Naive thymus-derived CD4-positive, alpha-beta T cell (primary cell): ENCODE measurements around the gene RNF126. TPM values are rescaled to one million over a fixed set of nuclear protein-coding genes. Genes with fewer than 3 reads are reported as not detected.

Experiments
- ATAC-seq: fragments of 150-1000 bp; cut with Tn5 transposase; 2 replicates; pipeline ENCODE4 v1.10.0; 2021; ENCODE audit warnings: mild to moderate bottlenecking, moderate library complexity
- CTCF ChIA-PET: fragments of 350-600 bp; sonication (Branson Sonifier 250); formaldehyde crosslinking; loops from one replicate; lab custom pipeline; 2021; ENCODE audit warnings: antibody characterized with exemption; lab: Charles Lee
- POLR2A ChIA-PET: fragments of 350-600 bp; sonication (Branson Sonifier 250); formaldehyde crosslinking; loops from one replicate; lab custom pipeline; 2021; ENCODE audit warnings: antibody characterized with exemption, inconsistent platforms; lab: Charles Lee
- DNase-seq, 9 donors: peaks; one replicate each; pipeline versions ENCODE4 v3.0.0 to v3.0.0-alpha.2; 2020 to 2022; ENCODE audit warnings: mixed read lengths in 1 of 9
- H3K27ac ChIP-seq: one replicate; pipeline ENCODE4 v1.7.0; 2013; ENCODE audit warnings: mild to moderate bottlenecking, low read depth, low read length, moderate library complexity
- H3K27me3 ChIP-seq, 2 donors: one replicate each; pipeline ENCODE4 v1.7.0; 2013; ENCODE audit warnings: low read length in 2 of 2, mild to moderate bottlenecking in 2 of 2, moderate library complexity in 2 of 2; ENCODE audit not compliant: control insufficient read depth in 2 of 2, insufficient read depth in 2 of 2
- H3K36me3 ChIP-seq, 3 experiments: 1 replicate in 2 of 3; 2 replicates in 1 of 3; pipeline ENCODE4 v1.7.0; 2013; ENCODE audit warnings: low read length in 3 of 3, mild to moderate bottlenecking in 3 of 3, moderate library complexity in 1 of 3; ENCODE audit not compliant: insufficient read depth in 3 of 3, control insufficient read depth in 2 of 3
- H3K4me1 ChIP-seq, 2 donors: one replicate each; pipeline ENCODE4 v1.7.0; 2013; ENCODE audit warnings: low read length in 2 of 2, mild to moderate bottlenecking in 2 of 2, moderate library complexity in 1 of 2; ENCODE audit not compliant: control insufficient read depth in 2 of 2, insufficient read depth in 2 of 2
- H3K4me3 ChIP-seq: 2 replicates; pipeline ENCODE4 v1.7.0; 2013; ENCODE audit warnings: mild to moderate bottlenecking, low read length
- H3K9me3 ChIP-seq, 3 experiments: 1 replicate in 2 of 3; 2 replicates in 1 of 3; pipeline ENCODE4 v1.7.0; 2013; ENCODE audit warnings: low read length in 3 of 3; ENCODE audit not compliant: control insufficient read depth in 2 of 3
- H3K27ac Mint-ChIP-seq, 9 donors: one replicate each; pipeline ENCODE4 v1.8.0; 2020 to 2022; ENCODE audit warnings: mixed read lengths in 9 of 9, mild to moderate bottlenecking in 8 of 9, moderate library complexity in 5 of 9, inconsistent platforms in 2 of 9
- H3K27me3 Mint-ChIP-seq, 5 donors: one replicate each; pipeline ENCODE4 v1.8.0; 2021 to 2022; ENCODE audit warnings: mixed read lengths in 5 of 5, mild to moderate bottlenecking in 1 of 5
- H3K36me3 Mint-ChIP-seq, 5 donors: one replicate each; pipeline ENCODE4 v1.8.0; 2020 to 2022; ENCODE audit warnings: mixed read lengths in 5 of 5, mild to moderate bottlenecking in 3 of 5, inconsistent platforms in 1 of 5
- H3K4me1 Mint-ChIP-seq, 7 donors: one replicate each; pipeline ENCODE4 v1.8.0; 2020 to 2022; ENCODE audit warnings: mixed read lengths in 7 of 7, mild to moderate bottlenecking in 3 of 7, inconsistent platforms in 1 of 7
- H3K4me3 Mint-ChIP-seq, 10 donors: one replicate each; pipeline ENCODE4 v1.8.0; 2020 to 2022; ENCODE audit warnings: mild to moderate bottlenecking in 10 of 10, mixed read lengths in 10 of 10, moderate library complexity in 6 of 10, inconsistent platforms in 2 of 10
- H3K9me3 Mint-ChIP-seq, 11 donors: one replicate each; pipeline ENCODE4 v1.8.0; 2020 to 2022; ENCODE audit warnings: mixed read lengths in 11 of 11, mild to moderate bottlenecking in 4 of 11, inconsistent platforms in 1 of 11, moderate library complexity in 1 of 11
- intact Hi-C, 2 donors: fragments of 100-400 bp; cut with micrococcal nuclease; formaldehyde crosslinking; loops; one replicate each; pipeline ENCODE4 v1.15.1; 2023
- polyA plus RNA-seq, 2 donors: library from polyadenylated mRNA; unstranded; fragments of 300-500 nt; fragmentation: Illumina TruSeq; gene quantifications; one replicate each; pipeline ENCODE4 v1.2.3, GENCODE V29; 2021
- total RNA-seq, 6 experiments: library from RNA in 5 of 6; stranded (reverse) in 5 of 6; gene quantifications; 1 replicate in 5 of 6; 2 replicates in 1 of 6; pipeline ENCODE4 v1.2.3 and lab custom pipeline; 2021 to 2026

The RNF126 gene
- total and polyA plus RNA-seq, 7 experiments from 2014 or later = 55.3 to 110 (median 96.0) TPM

- Histone ChIP-seq H3K27ac (no peak overlapping the region), H3K36me3 (peaks cover 0 to 54% (median 0%) of the 10 kb centered on the region in 3 experiments), H3K9me3 (no peaks in the 10 kb centered on the region), H3K27me3 (no peaks in the 10 kb centered on the region), H3K4me3 (no peak overlapping the region), H3K4me1 (no peaks in the 10 kb centered on the region)
- Mint-ChIP-seq H3K4me1 (peaks cover 0 to 5% (median 3%) of the 10 kb centered on the region in 7 donors), H3K36me3 (peaks cover 3 to 17% (median 4%) of the 10 kb centered on the region in 5 donors), H3K4me3 (no peak overlapping the region), H3K9me3 (no peaks in the 10 kb centered on the region), H3K27me3 (no peaks in the 10 kb centered on the region), H3K27ac (no peak overlapping the region)
- ChIA-PET POLR2A (no interaction called here), CTCF (interaction anchor here (0.8 kb wide), 1 partner anchor 34 kb away, joined by 3 read pairs; no protein-coding TSS in a partner anchor)
- intact Hi-C loops = no loop called here
- ATAC-seq (no peak), DNase-seq (no peak)
Measured at GRCh38 chr19:617551-618246, 45.3 kb downstream of the RNF126 start.

GRCh38 chr19:616747-617526 is 46.1 kb downstream of the RNF126 start:
- DNase-seq (no peak), ATAC-seq (no peak)
- Histone ChIP-seq H3K27me3 (no peaks in the 10 kb centered on the region), H3K4me1 (no peaks in the 10 kb centered on the region), H3K4me3 (no peak overlapping the region), H3K9me3 (no peaks in the 10 kb centered on the region), H3K36me3 (peaks cover 0 to 46% (median 0%) of the 10 kb centered on the region in 3 experiments), H3K27ac (no peak overlapping the region)
- Mint-ChIP-seq H3K36me3 (peaks cover 3 to 17% (median 4%) of the 10 kb centered on the region in 5 donors), H3K4me1 (peaks cover 0 to 9% (median 3%) of the 10 kb centered on the region in 7 donors), H3K27me3 (no peaks in the 10 kb centered on the region), H3K4me3 (no peak overlapping the region), H3K27ac (no peak overlapping the region), H3K9me3 (no peaks in the 10 kb centered on the region)
- POLR2A ChIA-PET = no interaction called here
- intact Hi-C loops = no loop called here
- CTCF ChIA-PET = interaction anchor here (0.8 kb wide), 1 partner anchor 33 kb away, joined by 3 read pairs; no protein-coding TSS in a partner anchor

GRCh38 chr19:616062-616700 is 46.8 kb downstream of the RNF126 start:
- H3K36me3 ChIP-seq = peaks cover 0 to 40% (median 0%) of the 10 kb centered on the region in 3 experiments
- no peaks in the 10 kb centered on the region for H3K9me3 ChIP-seq
- no peak for ATAC-seq
- Mint-ChIP-seq H3K27me3 (no peaks in the 10 kb centered on the region), H3K36me3 (peaks cover 3 to 18% (median 4%) of the 10 kb centered on the region in 5 donors), H3K4me3 (peak overlapping the region in 1 of 10 donors; percentile 77), H3K9me3 (no peaks in the 10 kb centered on the region), H3K27ac (no peak overlapping the region), H3K4me1 (peaks cover 0 to 13% (median 8%) of the 10 kb centered on the region in 7 donors)
- no peak overlapping the region for H3K4me3 ChIP-seq
- intact Hi-C loops = no loop called here
- H3K27me3 ChIP-seq = no peaks in the 10 kb centered on the region
- H3K27ac ChIP-seq = no peak overlapping the region
- POLR2A ChIA-PET = no interaction called here
- CTCF ChIA-PET = no interaction called here
- no peak for DNase-seq
- H3K4me1 ChIP-seq = peaks cover 0 to 6% of the 10 kb centered on the region in 2 donors

GRCh38 chr19:615619-616018 is 47.4 kb downstream of the RNF126 start:
- ATAC-seq = no peak
- H3K27ac Mint-ChIP-seq = peak overlapping the region in 1 of 9 donors; percentile 14

GRCh38 chr19:613732-614567 is 49.1 kb downstream of the RNF126 start:
- peaks cover 0 to 23% (median 17%) of the 10 kb centered on the region in 7 donors for H3K4me1 Mint-ChIP-seq
- H3K36me3 ChIP-seq = peaks cover 0 to 24% (median 0%) of the 10 kb centered on the region in 3 experiments
- no peak for DNase-seq
- no peaks in the 10 kb centered on the region for H3K27me3 Mint-ChIP-seq
- ChIA-PET CTCF (no interaction called here), POLR2A (interaction anchor here (0.7 kb wide), 1 partner anchor 19 kb away, joined by 3 read pairs; no protein-coding TSS in a partner anchor)
- H3K9me3 Mint-ChIP-seq = no peaks in the 10 kb centered on the region
- intact Hi-C loops = loop anchor here in 1 of 2 donors (5.0 kb wide), 1 partner anchor 42 kb away; the partner anchor contains the start of gene BSG
- no peaks in the 10 kb centered on the region for H3K27me3 ChIP-seq
- peak overlapping the region in 1 of 10 donors; percentile 67 for H3K4me3 Mint-ChIP-seq
- no peak overlapping the region for H3K4me3 ChIP-seq
- H3K9me3 ChIP-seq = no peaks in the 10 kb centered on the region
- peaks cover 11 to 12% of the 10 kb centered on the region in 2 donors for H3K4me1 ChIP-seq
- H3K36me3 Mint-ChIP-seq = peaks cover 2 to 17% (median 4%) of the 10 kb centered on the region in 5 donors
- H3K27ac Mint-ChIP-seq = peak overlapping the region in 1 of 9 donors; percentile 27
- no peak overlapping the region for H3K27ac ChIP-seq
- ATAC-seq = no peak

More at GRCh38 chr19:615619-616018, 47.4 kb downstream of the RNF126 start:
- CTCF ChIA-PET = no interaction called here
- Histone ChIP-seq H3K27me3 (no peaks in the 10 kb centered on the region), H3K27ac (no peak overlapping the region), H3K4me3 (no peak overlapping the region), H3K4me1 (peaks cover 0 to 8% of the 10 kb centered on the region in 2 donors), H3K36me3 (peaks cover 0 to 40% (median 0%) of the 10 kb centered on the region in 3 experiments), H3K9me3 (no peaks in the 10 kb centered on the region)
- Mint-ChIP-seq H3K4me1 (peaks cover 0 to 19% (median 13%) of the 10 kb centered on the region in 7 donors), H3K27me3 (no peaks in the 10 kb centered on the region), H3K9me3 (no peaks in the 10 kb centered on the region), H3K4me3 (peak overlapping the region in 9 of 10 donors; percentile 33 to 77 (median 59)), H3K36me3 (peaks cover 3 to 21% (median 4%) of the 10 kb centered on the region in 5 donors)
- intact Hi-C loops = no loop called here
- POLR2A ChIA-PET = no interaction called here
- DNase-seq = no peak
